ENCODE measurements around the gene P2RX2.

GRCh38 chr12:132581348-132582057, 37.1 kb upstream of the P2RX2 start:
- no peak for TF ChIP-seq GATA2 (IDR thresholded peaks at IDR 0.05; ENCODE audit: low read depth, low read length)
- no peak for TF ChIP-seq GATA3 (IDR thresholded peaks at IDR 0.05; ENCODE audit: low read depth, low read length)
